ENCODE results near the gene GUCY1A2.

- TF ChIP-seq POLR2A (IDR thresholded peaks at IDR 0.05; ENCODE audit: low read length) (no peak), GATA1 (IDR thresholded peaks at IDR 0.05; ENCODE audit: low read depth, low read length) (no peak)
Measured at GRCh38 chr11:107009190-107009589, 9.1 kb downstream of the GUCY1A2 start.

Data from erythroblast (primary cell).